HepG2 (cell line): Measurements from ENCODE around the gene PHB1.

ENCODE experiments used
- CEBPB ChIP-seq: IDR thresholded peaks from 2 replicates; pipeline ENCODE4 v1.6.1; 2011; ENCODE audit warnings: low read depth, low read length, improper control_type of control experiment, borderline replicate concordance
- CREB1 ChIP-seq, 2 experiments: fragments of 450-650 bp in 1 of 2; IDR thresholded peaks; 2 replicates each; pipeline ENCODE4 v1.6.1; 2016 to 2017; ENCODE audit warnings: control low read depth in 1 of 2, mild to moderate bottlenecking in 1 of 2, missing compliant biosample characterization in 1 of 2, missing genetic modification characterization in 1 of 2
- CTCF ChIP-seq: sonication (generic); formaldehyde crosslinking; IDR thresholded peaks from 2 replicates; pipeline ENCODE4 v1.5.0; 2020; ENCODE audit warnings: mild to moderate bottlenecking, missing genetic modification reagents, moderate library complexity
- GABPB1 ChIP-seq: IDR thresholded peaks from 2 replicates; pipeline ENCODE4 v1.6.1; 2016; ENCODE audit warnings: mild to moderate bottlenecking, missing genetic modification reagents, moderate library complexity, missing compliant biosample characterization
- NCOA1 ChIP-seq: sonication (generic); formaldehyde crosslinking; IDR thresholded peaks from 2 replicates; pipeline ENCODE4 v1.9.0; 2021; ENCODE audit warnings: missing genetic modification reagents
- NFYB ChIP-seq: sonication (generic); formaldehyde crosslinking; IDR thresholded peaks from 2 replicates; pipeline ENCODE4 v1.4.0; 2020; ENCODE audit warnings: missing genetic modification reagents
- REXO4 ChIP-seq: sonication (generic); formaldehyde crosslinking; IDR thresholded peaks from 2 replicates; pipeline ENCODE4 v1.8.0; 2022; ENCODE audit warnings: missing genetic modification reagents, mild to moderate bottlenecking, borderline replicate concordance
- SNRNP70 ChIP-seq: fragments of 200-400 bp; formaldehyde crosslinking; IDR thresholded peaks from 2 replicates; pipeline ENCODE4 v1.6.1; 2017; ENCODE audit warnings: mild to moderate bottlenecking, low read depth, low read length, moderate library complexity
- TBL1XR1 ChIP-seq: fragments of 150-350 bp; IDR thresholded peaks from 2 replicates; pipeline ENCODE4 v1.6.1; 2014; ENCODE audit warnings: borderline replicate concordance, low read length; ENCODE audit not compliant: partially characterized antibody
- ZNF18 ChIP-seq: sonication (generic); formaldehyde crosslinking; IDR thresholded peaks from 2 replicates; pipeline ENCODE4 v1.8.0; 2022; ENCODE audit warnings: mild to moderate bottlenecking, missing genetic modification reagents; ENCODE audit not compliant: insufficient replicate concordance
- ZNF224 ChIP-seq: sonication (generic); formaldehyde crosslinking; IDR thresholded peaks from 2 replicates; pipeline ENCODE4 v1.5.0; 2020; ENCODE audit warnings: mild to moderate bottlenecking, missing genetic modification reagents
- ZSCAN30 ChIP-seq: sonication (generic); formaldehyde crosslinking; IDR thresholded peaks from 2 replicates; pipeline ENCODE4 v1.5.0; 2020; ENCODE audit warnings: mild to moderate bottlenecking, missing genetic modification reagents
- TF ChIP-seq, protein P1 (sequence below): IDR thresholded peaks from 2 replicates; pipeline ENCODE4 v1.6.1; 2012; ENCODE audit warnings: inconsistent platforms

DNA sequence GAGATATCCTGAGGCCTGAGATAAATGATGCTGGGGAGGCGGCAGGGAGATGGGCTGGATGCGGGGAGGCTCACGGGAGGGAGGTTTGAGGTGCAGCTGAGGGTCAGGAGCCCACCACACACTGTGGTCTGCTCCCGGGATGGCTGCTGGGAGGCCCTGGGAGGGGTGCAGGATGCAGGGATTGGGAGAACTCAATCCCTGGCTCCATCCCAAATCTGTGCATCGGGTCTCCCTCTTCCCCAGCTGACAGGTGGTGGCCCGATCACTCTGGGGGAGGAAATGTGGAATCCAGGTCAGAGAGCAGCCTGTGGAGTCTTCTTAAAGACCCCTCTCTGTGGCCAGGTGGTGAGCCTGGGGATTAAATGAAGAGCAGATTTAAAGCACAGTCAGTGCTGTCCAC lies 12.0 kb downstream of the PHB1 start:
- no peak for TF ChIP-seq CTCF (CRISPR knock-in tag)
- TF ChIP-seq CREB1 (IDR thresholded peaks at IDR 0.05) = no peak
- TF ChIP-seq CREB1 (CRISPR knock-in tag; IDR thresholded peaks at IDR 0.05) = no peak
- no peak for TF ChIP-seq GABPB1 (CRISPR knock-in tag)
- TF ChIP-seq SNRNP70 = no peak
- TF ChIP-seq NCOA1 (CRISPR knock-in tag) = no peak
- no peak for TF ChIP-seq TBL1XR1
- TF ChIP-seq, protein P1, sequence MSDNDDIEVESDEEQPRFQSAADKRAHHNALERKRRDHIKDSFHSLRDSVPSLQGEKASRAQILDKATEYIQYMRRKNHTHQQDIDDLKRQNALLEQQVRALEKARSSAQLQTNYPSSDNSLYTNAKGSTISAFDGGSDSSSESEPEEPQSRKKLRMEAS = no peak
- no peak for TF ChIP-seq CEBPB
- TF ChIP-seq ZNF224 = no peak
- TF ChIP-seq ZNF18 = no peak
- TF ChIP-seq ZSCAN30 (CRISPR knock-in tag) = no peak
- no peak for TF ChIP-seq NFYB (CRISPR knock-in tag)
- no peak for TF ChIP-seq REXO4
